MG63 (cell line): ENCODE results near the gene AOAH. TPM values are rescaled to one million over a fixed set of nuclear protein-coding genes. Genes with fewer than 3 reads are reported as not detected.
A peak's percentile ranks its signal among the peaks of the same experiment; 100 is the strongest.

Experiments
- DNase-seq: peaks from one replicate; pipeline ENCODE4 v3.0.0-alpha.2; 2020
- H3K27me3 ChIP-seq: fragments of 250-450 bp; sonication (Bioruptor Pico); 2 replicates; pipeline ENCODE4 v1.5.1; 2020; ENCODE audit warnings: mild to moderate bottlenecking, moderate library complexity
- H3K36me3 ChIP-seq: fragments of 250-450 bp; sonication (Bioruptor Pico); 2 replicates; pipeline ENCODE4 v1.5.1; 2020; ENCODE audit warnings: mild to moderate bottlenecking, moderate library complexity
- H3K4me3 ChIP-seq: fragments of 250-450 bp; sonication (Bioruptor Pico); 2 replicates; pipeline ENCODE4 v1.5.1; 2020; ENCODE audit warnings: mild to moderate bottlenecking, moderate library complexity
- H3K9me3 ChIP-seq: fragments of 250-450 bp; sonication (Bioruptor Pico); 2 replicates; pipeline ENCODE4 v1.5.1; 2020; ENCODE audit warnings: mild to moderate bottlenecking, moderate library complexity
- total RNA-seq: library from RNA; depleted of rRNA; stranded (reverse); fragments of >200 nt; shearing (Covaris generic); gene quantifications from 2 replicates; pipeline ENCODE4 v1.2.3, GENCODE V29; 2014; ENCODE audit warnings: low replicate concordance

AOAH gene
- total RNA-seq, 1 experiment from 2014 or later, result not detected

DNA sequence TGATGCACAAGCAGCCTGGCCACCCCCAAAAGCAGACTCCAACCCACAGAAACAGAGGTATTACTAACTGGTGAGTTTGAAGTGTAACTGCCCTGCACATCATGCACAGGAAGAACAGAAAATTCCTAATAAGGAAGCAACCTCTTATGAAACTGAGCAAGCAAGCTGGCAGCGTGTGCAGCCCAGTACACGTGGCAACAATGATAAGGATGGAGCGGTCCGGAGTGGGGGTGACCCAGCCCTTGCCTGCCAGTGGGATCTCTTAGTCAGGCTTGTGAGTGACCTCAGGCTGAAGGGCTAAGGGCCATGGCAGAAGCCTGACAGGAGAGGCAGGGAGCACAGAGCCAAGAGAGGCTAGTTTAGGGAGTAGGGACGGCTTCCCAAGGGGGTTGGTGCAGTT, 22.1 kb upstream of the AOAH start:
- Histone ChIP-seq H3K4me3 (no peak overlapping the region), H3K27me3 (no peaks in the 10 kb centered on the region), H3K9me3 (no peaks in the 10 kb centered on the region), H3K36me3 (no peaks in the 10 kb centered on the region)
- peak; percentile 8 for DNase-seq

DNA sequence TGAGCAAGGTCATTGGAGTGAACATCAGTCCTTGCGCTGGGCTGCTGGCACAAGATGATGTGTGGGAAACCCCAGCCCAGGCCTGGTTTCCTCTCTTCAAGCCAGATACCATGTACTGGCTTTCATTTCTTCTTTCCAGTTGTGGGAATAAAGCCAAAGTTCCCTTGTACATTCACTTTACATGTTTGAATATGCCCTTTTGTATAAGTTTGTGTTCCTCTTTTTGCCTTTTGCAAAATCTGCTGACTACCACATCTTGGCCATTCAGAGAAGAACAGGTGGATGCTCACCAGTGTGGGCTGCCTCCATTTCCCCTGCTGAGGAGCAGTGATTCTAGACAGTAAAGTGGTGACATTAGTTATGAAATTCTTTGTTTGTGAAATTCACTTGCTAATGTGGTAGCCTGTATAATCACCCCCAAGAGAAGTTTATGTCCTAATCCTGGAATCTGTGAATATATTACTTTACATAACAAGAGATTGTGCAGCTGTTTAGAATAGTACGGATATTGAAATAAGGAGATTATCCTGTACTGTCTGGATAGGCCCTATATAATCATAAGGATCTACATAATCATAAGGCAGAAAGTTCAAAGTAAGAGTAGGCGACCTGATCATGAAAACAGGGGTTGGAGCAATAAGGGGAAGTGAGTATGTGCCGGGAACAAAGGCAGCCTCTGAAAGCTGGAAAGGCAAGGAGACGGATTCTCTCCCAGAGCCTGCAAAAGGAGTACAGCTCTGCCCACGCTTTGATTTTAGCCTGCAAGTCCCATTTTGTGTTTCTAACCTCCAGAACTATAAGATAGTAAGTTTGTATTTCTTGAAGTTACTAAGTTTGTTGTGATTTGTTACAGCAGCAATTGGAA, 18.8 kb upstream of the AOAH start:
- Histone ChIP-seq H3K4me3 (no peak overlapping the region), H3K9me3 (no peaks in the 10 kb centered on the region), H3K27me3 (no peaks in the 10 kb centered on the region), H3K36me3 (no peaks in the 10 kb centered on the region)
- no peak for DNase-seq

DNA sequence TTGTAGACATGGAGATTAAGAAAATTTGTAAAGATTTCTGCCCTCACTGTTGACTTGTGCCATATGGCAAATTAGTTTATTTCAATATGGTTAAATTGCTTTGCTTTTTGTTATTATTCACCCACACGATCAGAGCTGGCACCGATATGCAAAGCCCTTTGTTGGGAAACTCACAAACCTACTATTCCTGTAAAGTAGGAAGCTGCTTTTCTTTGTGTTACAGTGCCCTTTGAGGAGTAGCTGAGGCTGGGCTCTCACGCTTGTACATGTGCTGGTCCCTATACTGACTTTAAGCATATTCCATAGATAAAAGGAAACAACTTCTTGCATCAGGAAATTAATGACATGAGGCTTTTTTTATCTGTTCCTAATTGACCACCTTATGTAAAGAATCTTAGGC, 17.6 kb upstream of the AOAH start:
- no peak for DNase-seq
- Histone ChIP-seq H3K4me3 (no peak overlapping the region), H3K9me3 (no peaks in the 10 kb centered on the region), H3K36me3 (no peaks in the 10 kb centered on the region), H3K27me3 (no peaks in the 10 kb centered on the region)

DNA sequence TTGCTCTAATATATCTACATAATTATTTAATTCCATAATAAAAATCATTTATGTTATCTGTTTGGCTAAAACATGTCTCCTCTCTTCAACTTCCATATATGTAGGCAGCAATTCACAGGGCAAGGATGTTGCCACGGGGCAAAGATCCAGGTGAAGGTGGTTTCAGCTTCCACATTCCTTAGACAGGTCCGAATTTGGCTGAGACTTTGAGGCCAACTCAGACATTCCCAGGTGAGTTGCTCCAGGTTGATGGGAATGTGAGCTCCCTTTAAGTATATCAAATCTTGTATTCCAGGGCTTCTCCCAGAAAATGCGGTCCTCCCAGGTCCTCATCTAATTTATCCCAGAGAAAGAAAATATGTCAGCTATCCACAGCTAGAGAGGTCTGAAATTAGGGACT, 15.1 kb upstream of the AOAH start:
- Histone ChIP-seq H3K36me3 (no peaks in the 10 kb centered on the region), H3K9me3 (no peaks in the 10 kb centered on the region), H3K4me3 (no peak overlapping the region), H3K27me3 (peaks cover 2% of the 10 kb centered on the region; the same call in 1 of the 2 replicates)
- DNase-seq, result no peak

DNA sequence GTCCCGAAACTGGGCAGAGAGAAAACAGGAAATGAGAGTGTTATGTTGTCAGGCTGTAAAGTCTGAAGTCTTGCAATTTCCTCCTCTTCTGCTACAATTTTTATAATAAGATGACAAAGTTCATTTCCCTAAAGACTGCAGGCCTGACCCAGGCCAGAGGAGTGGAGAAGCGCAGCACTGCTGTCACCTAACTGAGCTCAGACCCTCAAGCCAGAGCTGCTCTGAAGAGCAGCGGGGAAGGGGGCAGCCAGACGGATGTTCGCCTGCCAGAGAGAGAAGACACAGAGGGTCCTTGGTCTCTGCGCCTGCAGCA, 12.6 kb upstream of the AOAH start:
- DNase-seq, result no peak
- no peak overlapping the region for H3K4me3 ChIP-seq
- H3K27me3 ChIP-seq, result peaks cover 2% of the 10 kb centered on the region; the same call in 1 of the 2 replicates
- no peaks in the 10 kb centered on the region for H3K9me3 ChIP-seq
- H3K36me3 ChIP-seq, result no peaks in the 10 kb centered on the region

DNA sequence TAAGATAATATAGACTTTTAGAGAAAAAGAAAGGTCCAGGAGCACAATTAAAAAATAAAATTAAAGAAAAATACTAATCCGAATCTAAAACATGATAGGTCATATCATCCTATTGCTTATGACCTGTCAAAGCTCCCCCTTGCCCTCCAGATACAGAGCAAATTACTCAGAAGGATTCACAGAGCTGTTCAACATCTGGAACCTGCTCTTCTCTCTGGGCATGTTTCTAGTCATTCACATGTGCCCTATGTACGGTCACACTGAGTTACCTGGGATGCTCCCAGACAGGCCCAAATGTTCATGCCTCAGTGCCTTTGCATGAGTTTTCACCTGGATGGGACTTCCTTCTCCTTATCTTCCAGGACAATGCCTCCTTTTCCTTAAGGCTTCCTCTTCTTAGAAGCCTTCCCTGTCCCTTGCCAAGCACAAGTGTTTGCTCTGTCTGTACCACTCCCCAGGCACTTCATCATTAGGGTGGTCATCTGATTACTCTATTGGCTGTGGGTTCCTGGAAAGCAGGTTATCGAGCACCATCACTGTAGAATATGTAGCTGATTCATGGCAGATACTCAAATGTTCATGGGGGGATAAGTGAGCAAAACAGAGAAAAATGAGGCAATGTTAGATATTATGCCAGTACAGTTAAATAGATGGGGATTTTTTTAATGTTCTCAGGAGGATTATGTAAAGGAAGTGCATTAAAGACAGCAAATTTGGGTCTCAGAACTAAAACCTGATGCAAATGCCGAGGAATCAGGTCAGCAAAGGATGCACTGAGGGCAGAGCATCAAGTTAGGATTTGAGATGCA, 12.0 kb upstream of the AOAH start:
- Histone ChIP-seq H3K4me3 (no peak overlapping the region), H3K9me3 (no peaks in the 10 kb centered on the region), H3K27me3 (peaks cover 2% of the 10 kb centered on the region; the same call in 1 of the 2 replicates), H3K36me3 (no peaks in the 10 kb centered on the region)
- no peak for DNase-seq

DNA sequence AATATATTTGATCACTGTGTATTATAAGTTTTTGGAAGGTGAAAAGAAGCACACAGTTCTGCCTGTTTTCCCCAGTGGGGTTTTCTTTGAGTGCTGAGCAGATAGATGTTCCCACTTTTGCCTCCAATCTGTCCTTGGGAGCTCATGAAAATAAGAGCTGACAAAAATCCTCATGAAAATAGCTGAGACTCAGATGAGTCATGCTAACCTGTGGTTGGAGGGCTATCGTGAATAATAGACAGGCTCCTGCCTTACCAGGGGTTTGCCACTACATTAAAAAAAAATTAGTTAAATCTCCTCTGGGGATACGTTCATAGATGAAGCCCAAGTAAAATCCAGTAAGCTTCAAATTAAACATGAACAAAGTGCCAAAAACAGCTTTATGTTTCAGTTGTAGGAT, 10.9 kb upstream of the AOAH start:
- peaks cover 2% of the 10 kb centered on the region; the same call in 1 of the 2 replicates for H3K27me3 ChIP-seq
- no peak overlapping the region for H3K4me3 ChIP-seq
- H3K9me3 ChIP-seq, result no peaks in the 10 kb centered on the region
- no peaks in the 10 kb centered on the region for H3K36me3 ChIP-seq
- no peak for DNase-seq

DNA sequence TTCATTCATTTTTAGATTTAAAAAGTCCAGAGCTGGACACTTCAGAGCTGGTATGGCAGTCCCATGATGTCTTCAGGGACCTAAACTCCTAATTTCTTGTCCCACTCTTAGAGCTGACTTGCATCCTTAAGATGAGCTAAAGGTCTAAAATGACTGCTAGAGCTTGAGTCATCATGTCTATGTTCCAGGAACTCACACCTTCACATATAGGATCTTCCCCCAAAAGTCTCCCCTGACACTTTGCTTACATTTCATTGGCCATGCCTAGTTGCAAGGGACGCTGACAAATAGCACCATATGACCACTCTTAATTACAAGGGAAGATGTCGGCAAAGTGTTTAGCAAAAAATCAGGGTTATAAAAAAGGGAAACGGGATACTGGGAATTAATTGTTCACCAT, 10.4 kb upstream of the AOAH start:
- DNase-seq, result no peak
- Histone ChIP-seq H3K9me3 (no peaks in the 10 kb centered on the region), H3K27me3 (peaks cover 2% of the 10 kb centered on the region; the same call in 1 of the 2 replicates), H3K36me3 (no peaks in the 10 kb centered on the region), H3K4me3 (no peak overlapping the region)

DNA sequence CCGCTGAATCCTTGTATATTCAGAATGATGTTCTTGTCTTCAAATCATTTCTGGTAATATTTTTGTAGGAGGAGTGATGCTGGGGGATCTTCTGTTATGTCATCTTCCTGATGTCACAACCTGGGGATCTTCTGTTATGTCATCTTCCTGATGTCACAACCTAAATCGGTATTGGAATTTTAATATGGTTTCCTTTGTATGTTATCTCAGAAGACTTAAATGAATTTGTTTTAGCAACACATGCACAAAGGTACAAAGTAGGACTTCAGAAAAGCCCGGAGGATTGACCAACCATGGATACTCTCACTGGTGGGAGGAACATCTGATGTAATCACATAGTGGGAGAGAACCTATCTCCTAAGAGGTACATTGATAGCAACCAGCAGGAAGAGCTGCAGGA, 9.1 kb upstream of the AOAH start:
- Histone ChIP-seq H3K36me3 (no peaks in the 10 kb centered on the region), H3K4me3 (no peak overlapping the region), H3K27me3 (peaks cover 2% of the 10 kb centered on the region; the same call in 1 of the 2 replicates), H3K9me3 (no peaks in the 10 kb centered on the region)
- no peak for DNase-seq

DNA sequence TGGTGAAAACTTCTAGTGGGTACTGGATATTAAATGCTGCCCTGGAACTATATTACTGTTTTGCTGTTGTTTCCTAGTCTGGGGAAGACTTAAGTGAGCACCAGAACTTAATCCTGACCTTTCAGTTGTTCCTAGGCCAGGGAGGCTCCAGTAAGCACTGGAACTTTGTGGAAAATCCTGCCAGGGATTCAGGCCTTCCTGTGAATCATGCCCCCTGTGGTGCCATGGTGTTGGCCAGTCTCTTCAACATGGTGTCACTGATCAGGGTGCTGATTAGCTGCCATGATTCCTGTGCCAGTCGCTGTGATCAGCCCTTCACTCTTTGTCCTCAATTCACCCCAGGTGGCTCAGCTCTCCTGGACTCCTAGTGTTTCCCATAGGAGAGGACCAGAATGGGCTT, 8.5 kb upstream of the AOAH start:
- DNase-seq, result peak; percentile 54
- peaks cover 2% of the 10 kb centered on the region; the same call in 1 of the 2 replicates for H3K27me3 ChIP-seq
- no peaks in the 10 kb centered on the region for H3K9me3 ChIP-seq
- no peak overlapping the region for H3K4me3 ChIP-seq
- no peaks in the 10 kb centered on the region for H3K36me3 ChIP-seq

DNA sequence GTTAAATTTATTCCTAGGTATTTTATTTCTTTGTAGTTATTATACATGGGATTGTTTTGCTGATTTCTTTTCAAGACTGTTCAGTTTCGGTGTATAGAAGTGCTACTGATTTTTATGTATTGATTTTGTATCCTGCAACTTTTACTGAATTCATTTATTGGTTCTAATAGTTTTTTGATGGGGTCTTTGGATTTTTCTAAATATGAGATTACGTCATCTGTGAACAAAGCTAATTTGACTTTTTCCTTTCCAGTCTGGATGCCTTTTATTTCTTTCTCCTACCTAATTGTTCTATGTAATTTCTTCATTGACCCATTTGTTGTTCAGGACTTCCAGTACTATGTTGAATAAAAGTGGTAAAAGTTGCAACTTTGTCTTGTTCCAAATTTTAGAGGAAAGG, 5.8 kb upstream of the AOAH start:
- H3K4me3 ChIP-seq, result no peak overlapping the region
- H3K9me3 ChIP-seq, result no peaks in the 10 kb centered on the region
- DNase-seq, result no peak
- H3K36me3 ChIP-seq, result no peaks in the 10 kb centered on the region
- H3K27me3 ChIP-seq, result peaks cover 2% of the 10 kb centered on the region; the same call in 1 of the 2 replicates

DNA sequence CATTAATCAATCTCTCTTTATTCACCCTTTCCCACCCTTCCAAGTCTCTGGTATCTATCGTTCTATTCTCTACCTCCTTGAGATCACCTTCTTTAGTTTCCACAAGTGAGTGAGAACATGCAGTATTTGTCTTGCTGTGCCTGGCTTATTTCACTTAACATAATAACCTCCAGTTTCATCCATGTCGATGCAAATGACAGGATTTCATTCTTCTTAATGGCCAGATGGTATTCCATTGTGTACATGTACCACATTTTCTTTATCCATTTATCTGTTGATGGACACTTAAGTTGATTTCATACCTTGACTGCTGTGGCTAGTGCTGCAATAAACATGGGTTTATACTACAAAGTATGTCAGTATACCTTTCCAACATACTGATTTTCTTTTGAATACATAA, 3.8 kb upstream of the AOAH start:
- DNase-seq, result no peak
- no peaks in the 10 kb centered on the region for H3K27me3 ChIP-seq
- H3K4me3 ChIP-seq, result no peak overlapping the region
- no peaks in the 10 kb centered on the region for H3K36me3 ChIP-seq
- no peaks in the 10 kb centered on the region for H3K9me3 ChIP-seq

DNA sequence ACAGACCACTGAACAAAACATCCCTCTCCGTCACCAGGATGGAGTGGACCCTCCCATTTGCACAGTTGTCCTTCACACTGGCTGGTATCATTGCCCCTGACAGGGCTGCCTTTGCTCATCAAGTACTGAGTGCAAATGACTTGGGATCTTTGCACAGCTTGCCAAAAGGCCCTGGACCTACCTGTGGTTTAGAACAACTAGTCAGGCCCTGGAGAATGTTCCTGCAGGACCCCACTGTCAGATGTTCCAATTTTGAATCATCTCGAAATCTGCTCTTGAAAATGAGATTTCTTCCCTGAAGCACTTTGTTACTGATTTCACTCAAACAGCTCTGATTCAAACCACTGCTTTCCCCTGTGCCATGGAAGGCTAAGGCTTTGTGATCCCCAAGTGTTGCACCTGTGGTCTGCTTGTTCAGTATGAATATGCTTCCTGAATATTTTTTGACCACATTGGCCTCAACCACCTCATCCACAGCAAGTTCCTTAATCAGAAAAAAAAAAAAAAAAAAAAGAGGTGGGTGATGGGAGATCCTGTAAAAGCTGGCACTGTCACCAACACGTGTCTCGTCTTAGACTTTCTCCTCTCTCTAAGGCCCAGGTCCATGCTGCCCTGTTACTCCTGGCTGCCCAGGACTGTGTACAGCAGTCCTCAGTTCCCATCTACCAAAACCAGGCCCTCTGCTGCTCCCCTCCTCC, 2.7 kb upstream of the AOAH start:
- DNase-seq, result no peak
- Histone ChIP-seq H3K9me3 (no peaks in the 10 kb centered on the region), H3K4me3 (no peak overlapping the region), H3K36me3 (no peaks in the 10 kb centered on the region), H3K27me3 (no peaks in the 10 kb centered on the region)

DNA sequence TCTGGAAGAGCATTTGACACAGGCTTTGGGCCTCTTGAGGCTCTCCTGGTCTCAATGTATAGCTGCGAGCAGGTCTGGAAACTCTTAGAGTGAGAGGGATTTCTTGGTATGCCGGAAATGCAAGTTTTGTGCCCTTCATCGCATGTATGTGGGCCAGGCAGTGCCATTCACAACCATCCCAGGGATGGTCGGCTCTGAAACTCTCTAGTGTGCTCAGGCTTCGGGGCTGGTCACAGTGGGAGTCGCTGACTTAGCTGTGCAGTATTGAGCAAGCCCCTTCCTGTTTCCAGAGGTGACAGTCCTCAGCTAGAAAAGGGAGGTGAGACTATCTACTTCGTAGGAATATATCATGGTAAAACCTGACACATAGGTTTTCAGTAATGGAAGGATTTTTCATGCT, 2.0 kb upstream of the AOAH start:
- no peak for DNase-seq
- no peaks in the 10 kb centered on the region for H3K27me3 ChIP-seq
- H3K4me3 ChIP-seq, result no peak overlapping the region
- no peaks in the 10 kb centered on the region for H3K9me3 ChIP-seq
- no peaks in the 10 kb centered on the region for H3K36me3 ChIP-seq

DNA sequence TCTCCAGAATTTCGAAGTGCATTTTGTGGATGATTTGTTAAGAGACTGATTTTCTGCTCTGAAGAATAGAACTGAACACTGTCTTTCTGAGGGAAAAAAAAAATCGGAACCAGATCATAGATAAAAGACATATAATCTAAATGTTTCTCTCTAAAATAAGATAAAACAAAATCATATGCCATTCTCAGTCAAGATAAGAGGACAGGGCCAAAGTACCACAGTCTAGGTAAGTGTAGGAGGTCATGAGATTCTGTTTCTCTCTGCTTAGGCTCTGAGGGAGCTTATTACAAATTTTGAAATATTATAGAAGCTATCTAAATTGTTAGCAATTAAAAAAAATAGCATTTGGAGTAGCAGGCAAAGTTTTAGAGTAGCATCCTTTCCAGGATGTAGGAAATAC, 702 bp upstream of the AOAH start:
- Histone ChIP-seq H3K9me3 (no peaks in the 10 kb centered on the region), H3K4me3 (no peak overlapping the region), H3K27me3 (no peaks in the 10 kb centered on the region), H3K36me3 (no peaks in the 10 kb centered on the region)
- DNase-seq, result no peak

DNA sequence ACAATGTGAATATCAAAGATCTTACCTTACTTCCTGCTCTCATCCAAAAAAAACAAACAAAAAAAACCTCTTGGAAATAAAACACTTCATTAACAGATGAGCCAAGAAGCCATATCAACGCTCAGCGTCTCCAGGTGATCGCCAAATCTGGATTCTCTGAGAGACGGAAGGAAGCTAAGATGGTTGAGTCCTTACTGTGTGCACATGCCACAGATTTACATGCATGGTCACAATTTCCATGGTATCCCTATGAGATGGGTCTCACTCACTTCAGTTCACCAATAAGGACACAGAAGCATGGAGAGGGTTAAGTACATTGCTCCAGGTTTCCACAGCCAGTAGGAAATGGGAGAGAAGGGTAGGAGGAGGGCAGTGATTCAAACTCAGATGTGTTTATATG, 1.0 kb downstream of the AOAH start:
- Histone ChIP-seq H3K9me3 (no peaks in the 10 kb centered on the region), H3K4me3 (no peak overlapping the region)
- DNase-seq, result no peak

DNA sequence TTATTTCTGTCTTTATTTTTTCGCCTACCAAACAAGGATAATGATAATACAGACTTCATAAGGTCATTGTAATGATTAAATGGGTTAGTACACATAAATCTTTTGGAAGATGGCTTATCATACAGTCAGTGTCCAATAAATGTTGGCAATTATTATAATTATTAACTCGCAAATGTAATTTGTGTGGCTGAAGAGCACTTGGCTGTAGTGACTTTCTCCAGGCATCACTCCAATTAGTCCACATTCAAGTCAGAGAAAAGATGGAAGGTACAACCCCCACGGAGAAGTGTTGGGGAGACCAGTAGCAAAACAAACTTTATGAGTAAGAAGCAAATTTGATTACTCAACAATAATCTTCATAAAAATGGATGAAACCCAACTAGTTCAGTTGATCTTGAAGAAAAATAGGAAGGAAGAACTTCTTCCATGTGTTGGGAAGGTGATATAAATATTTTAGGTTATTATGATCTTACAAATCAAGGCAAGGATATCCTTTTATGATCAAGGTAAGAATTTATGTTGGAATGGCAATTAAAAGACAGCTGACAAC, 5.1 kb downstream of the AOAH start:
- no peak for DNase-seq
- H3K4me3 ChIP-seq, result no peak overlapping the region

More for the DNA sequence above, 1.0 kb downstream of the AOAH start:
- Histone ChIP-seq H3K27me3 (no peaks in the 10 kb centered on the region), H3K36me3 (no peaks in the 10 kb centered on the region)

More for the DNA sequence above, 5.1 kb downstream of the AOAH start:
- H3K9me3 ChIP-seq, result no peaks in the 10 kb centered on the region
- no peaks in the 10 kb centered on the region for H3K27me3 ChIP-seq
- no peaks in the 10 kb centered on the region for H3K36me3 ChIP-seq
